ENCODE measurements around the gene PAPOLA.

DNA sequence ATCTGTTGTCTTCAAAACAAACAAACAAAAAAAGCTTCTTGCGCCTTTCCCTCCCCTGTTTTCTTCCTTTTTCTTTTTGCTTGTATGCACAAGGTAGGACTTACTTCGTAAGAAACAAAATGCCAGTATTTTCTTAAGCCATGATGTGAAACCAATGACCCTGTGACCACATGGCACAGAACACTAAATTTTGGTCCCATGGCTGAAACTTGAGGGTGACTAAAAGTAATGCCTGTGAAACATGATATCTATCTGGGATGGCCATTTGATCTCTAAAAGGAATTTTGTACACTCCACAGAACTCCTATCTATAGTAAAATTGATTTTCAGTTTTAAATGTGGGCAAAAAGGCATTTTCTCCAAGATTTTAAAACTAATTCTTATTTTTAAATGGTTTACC is 63.6 kb downstream of the PAPOLA start:
- no peak for TF ChIP-seq CTCF (IDR thresholded peaks at IDR 0.05)
- TF ChIP-seq POLR2A (IDR thresholded peaks at IDR 0.05): no peak
